HuH-7 (cell line): ENCODE data around the gene NEK7.
"Not testable (repeated sequence)": the region's sequence is repeated elsewhere in the genome, so short reads cannot be mapped to it uniquely, and the experiment has no call there.

Source experiments
- DNase-seq: peaks from one replicate; pipeline ENCODE4 v3.0.0; 2011; ENCODE audit warnings: low spot score

The NEK7 gene

DNA sequence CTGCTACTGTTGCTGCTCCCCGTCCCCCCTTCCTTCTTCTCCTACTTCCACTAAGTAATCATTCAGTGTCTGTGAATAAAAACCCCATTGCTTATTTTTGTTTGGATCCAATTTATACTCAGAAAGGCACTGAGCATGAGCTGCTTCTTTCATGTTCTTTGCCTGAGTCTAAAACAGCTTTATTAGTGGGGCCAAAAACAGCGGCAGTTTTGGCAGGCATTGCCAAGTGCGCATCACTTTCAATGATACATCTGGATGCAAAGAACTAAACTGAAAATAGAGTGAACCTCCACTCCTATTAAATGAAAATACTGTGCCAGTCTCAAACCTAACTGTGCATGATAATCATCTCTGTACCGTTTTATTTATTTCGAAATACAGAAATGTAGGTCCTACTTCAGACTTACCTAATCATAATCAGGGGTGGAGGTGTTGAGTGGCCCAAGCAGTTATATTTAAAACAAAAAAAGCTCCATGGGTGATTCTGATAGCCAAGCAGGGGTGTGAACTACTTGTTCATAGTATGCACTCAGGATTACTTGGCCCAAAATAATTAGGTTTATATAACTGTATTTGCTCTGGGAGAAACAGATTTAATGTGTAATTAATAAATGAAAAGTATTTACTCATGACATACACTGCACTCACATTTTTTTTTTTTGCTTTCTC is 48.4 kb downstream of the NEK7 start:
- no peak for DNase-seq

DNA sequence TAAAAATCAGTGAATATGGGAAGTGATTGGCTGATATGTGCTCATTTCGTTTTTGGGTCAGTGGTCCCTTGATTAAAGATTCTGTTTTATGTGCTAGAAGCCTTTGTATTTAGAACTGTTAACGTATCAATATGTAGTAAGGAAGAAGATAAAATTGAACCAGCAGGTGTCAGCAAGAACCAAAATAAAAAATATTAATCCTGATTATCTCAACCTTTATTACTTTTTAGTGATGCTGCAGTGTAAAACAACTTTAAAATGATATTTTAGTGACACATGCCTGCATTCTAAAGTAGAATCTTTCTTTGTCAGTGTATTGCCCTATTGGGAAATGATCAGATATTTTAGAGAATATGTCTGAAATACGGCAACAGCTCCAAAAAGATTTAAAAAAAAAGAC is 49.5 kb downstream of the NEK7 start:
- DNase-seq: no peak

DNA sequence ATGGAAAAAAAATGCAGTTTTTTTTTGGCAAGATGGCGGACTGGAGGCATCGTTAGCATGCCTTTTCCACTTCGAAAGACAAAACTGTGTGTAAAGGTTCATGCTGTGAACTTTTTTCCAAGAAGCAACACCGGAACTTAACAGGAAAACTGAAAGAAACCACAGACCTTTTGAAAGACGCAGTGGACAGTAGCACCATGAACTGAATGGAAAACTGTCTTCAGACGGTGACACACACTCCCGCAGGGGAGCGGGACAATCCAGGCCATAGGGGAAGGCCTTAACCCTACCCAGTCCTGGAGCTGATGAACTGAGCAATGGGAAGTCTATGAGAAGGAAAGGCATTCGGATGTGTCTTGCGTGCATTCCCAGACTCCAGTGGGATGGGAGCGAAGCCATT is 54.9 kb downstream of the NEK7 start:
- no peak for DNase-seq

DNA sequence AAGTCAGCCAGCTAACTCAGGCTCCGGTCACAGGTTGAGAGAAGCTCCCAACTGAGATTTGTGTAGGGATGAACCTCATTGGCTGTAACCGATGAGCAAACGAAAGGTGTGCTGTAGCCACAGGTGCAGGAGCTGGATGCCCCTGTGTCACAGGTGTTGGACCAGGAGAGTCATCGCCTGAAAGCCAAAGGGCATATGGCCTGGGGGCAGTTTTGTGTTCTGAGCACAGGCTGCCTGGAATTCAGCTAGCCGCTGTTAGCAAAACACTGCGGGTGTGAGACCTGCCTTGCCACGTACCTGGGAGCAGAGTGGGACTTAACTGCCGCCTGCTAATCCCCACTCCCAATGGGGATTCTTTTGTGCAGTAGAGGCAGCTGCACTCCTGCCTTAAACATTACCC is 55.3 kb downstream of the NEK7 start:
- no peak for DNase-seq

DNA sequence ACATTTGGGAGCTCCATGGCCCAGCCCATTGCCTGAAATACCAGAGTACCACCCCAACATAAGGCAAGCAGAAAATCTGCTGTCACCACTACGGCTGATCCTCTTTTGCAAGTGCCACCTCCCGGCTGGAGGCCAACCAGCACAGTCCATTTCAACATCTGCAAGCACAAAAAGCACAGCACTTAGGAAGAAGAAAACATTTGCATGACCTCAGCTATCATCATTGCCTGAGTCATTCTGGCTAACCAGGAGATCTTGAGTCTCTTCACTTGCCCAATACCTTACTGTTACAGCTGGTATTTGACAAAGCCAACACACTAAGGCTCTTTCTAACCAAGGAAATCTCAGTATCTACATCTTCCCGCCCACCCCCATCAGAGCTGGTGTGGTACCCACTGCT is 55.9 kb downstream of the NEK7 start:
- no peak for DNase-seq

DNA sequence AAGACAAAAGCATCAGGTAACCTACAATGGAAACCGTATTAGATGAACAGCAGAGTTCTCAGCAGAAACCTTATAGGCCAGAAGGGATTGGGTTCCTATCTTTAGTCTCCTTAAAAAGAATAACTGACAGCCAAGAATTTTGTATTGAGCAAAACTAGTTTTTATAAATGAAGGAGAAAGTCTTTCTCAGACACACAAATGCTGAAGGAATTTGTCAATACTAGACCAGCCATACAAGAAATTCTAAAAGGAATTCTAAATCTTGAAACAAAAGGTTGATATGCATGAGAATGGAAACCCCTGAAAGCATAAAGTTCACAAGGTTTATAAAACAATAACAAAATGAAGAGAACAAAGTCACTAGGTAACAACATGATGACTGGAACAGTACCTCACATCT is 58.1 kb downstream of the NEK7 start:
- no peak for DNase-seq

DNA sequence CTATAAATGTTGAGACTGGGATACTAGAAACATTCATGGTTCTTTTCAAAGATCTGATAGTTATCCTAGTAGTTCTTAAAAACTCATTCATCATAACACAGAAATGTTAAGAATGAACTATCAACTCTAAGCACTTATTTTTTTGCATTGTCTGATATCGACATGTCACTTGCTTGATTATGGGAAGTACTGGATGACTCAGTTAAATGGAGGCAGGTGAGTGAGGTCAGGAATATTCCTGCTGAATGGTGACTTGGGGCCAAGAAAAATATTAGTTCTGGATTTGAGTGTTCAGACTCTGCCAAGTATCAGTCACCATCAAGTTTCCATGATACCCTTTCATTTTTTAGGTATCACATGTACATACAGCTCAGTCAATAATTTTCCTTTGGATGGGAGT is 63.6 kb downstream of the NEK7 start:
- no peak for DNase-seq

DNA sequence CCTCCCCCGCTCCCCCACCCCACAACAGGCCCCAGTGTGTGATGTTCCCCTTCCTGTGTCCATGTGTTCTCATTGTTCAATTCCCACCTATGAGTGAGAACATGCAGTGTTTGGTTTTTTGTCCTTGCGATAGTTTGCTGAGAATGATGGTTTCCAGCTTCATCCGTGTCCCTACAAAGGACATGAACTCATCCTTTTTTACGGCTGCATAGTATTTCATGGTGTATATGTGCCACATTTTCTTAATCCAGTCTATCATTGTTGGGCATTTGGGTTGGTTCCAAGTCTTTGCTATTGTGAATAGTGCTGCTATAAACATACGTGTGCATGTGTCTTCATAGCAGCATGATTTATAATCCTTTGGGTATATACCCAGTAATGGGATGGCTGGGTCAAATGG is 70.2 kb downstream of the NEK7 start:
- DNase-seq: not testable (repeated sequence)

- DNase-seq: not testable (repeated sequence)
These were observed 70.7 kb downstream of the NEK7 start for GRCh38 chr1:198227454-198227853.

DNA sequence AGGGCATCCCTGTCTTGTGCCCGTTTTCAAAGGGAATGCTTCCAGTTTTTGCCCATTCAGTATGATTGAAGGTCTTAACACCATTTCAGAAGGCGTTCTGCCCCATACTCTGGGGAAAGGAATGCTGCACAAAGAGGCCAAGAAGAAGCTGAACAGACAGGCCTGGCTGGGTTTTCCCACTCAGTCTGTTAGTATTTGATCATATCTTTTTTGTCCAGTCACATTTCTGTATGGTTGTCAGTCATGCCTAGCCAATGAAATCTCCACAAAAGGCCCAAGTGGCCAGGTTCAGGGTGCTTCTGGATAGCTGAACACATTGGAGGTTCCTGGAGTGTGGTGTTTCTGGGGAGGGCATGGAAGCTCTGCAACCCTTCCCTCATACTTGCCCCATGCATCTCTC is 72.1 kb downstream of the NEK7 start:
- DNase-seq: no peak

GRCh38 chr1:198231779-198232178 is 75.0 kb downstream of the NEK7 start:
- DNase-seq: no peak

- no peak for DNase-seq
These were observed 75.6 kb downstream of the NEK7 start for GRCh38 chr1:198232378-198232777.

DNA sequence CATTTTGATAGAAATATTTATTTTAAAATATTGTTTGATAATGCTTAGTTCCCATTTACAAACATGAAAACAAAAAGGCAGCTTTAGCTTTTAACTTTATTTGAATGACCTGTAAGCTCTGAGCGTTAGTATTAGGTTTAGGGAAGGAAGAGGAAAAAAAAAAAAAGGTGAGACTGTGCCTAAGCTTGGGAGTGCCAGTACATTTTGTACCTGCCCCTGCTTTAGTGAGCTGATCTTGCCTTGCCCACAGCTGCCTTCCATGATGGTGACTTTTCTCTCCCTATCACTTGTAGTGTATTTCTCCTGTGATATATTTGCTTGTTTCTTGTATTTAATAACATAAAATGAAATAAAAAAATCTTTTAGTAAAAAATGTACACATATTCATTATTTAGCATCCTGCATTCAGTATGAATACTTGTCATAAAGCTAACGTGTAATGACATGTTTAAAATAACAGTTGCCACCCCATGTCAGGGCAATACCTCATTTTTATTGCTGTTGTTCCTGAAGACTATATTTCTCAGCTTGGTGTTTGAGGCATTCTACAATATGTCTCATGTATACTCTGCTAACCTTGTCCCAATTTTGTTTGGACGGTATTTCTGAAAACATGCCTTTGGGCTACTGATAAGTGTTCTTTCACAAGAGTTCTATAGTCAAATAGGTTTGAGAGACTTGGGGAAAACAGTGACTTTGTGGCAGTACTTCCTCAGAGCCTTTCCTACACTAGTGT is 76.3 kb downstream of the NEK7 start:
- no peak for DNase-seq

DNA sequence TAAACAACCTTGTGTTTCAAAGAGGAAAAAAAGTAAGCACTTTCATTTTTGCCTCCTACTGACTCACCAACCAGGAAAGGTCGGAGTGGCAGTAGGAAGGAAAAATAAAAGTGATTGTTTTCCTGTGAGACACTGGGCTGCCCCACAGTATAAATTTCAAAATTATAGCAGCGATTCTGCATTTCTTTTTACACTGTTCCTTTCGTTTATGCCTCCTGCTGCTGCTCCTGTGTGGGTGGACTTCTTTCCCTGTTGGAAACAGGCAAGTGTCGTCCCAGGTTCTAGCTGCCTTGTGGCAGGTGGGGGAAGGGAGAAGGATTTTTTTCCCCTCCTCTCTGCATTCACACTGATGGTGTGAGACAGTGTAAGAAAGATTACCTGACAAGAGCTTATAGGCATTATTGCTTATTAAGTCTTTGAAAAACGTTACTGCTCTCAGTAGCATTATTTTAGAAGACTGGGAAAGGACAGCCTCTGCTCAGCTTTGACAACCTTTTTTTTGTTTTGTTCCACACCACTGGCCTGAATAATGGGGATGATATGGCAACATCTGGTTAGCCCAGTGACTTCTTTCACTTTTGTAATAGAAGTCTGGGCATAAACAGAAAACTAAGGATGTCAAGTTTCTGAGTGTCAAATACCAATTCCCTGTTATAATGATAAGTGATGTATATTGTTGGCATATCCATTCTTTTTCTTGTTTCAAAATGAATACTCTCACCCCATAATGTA is 77.9 kb downstream of the NEK7 start:
- DNase-seq: no peak

GRCh38 chr1:198238121-198238520 is 81.3 kb downstream of the NEK7 start:
- no peak for DNase-seq

- no peak for DNase-seq
These were observed 84.8 kb downstream of the NEK7 start for GRCh38 chr1:198241553-198241952.

GRCh38 chr1:198244772-198245171 is 88.0 kb downstream of the NEK7 start:
- no peak for DNase-seq

DNA sequence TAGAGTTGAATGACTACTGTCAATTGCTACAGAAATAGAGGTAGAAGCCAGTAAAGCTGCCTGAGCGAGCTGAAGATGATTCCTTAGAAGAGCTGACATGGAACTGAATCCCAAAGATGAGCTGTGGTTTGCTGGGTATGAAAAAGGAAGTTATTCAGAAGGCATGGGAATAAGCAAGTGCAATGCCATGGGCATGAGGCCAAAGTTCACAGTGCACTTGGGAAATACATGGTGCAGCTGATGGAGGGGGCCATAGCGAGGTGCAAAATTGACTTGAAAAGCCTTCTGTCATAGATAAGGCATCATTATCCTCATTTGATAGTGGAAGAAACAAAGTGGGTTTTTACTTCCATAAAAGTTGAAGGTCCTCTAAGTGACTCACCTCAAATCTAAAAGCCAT is 88.6 kb downstream of the NEK7 start:
- no peak for DNase-seq

DNA sequence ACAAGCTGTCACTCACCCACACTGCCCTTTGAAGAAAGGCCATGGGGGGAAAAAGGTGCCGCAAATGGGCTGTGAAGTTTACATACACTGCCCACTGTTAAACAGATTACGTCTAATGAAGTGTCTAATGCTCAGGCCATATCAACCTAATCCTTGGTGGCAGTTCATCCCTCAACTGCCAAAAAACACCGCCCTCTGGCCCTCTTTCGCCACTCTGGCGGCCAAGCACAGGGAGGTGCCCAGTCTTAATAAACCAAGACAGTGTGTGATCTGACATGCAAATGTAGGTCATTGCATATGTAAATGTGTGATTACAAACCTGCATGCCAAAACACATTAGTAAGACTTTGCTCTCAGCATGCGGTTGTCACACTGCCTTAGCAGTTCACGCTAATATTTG is 89.5 kb downstream of the NEK7 start:
- DNase-seq: no peak

GRCh38 chr1:198253259-198253658 is 96.5 kb downstream of the NEK7 start:
- no peak for DNase-seq

GRCh38 chr1:198253668-198254067 is 96.9 kb downstream of the NEK7 start:
- DNase-seq: no peak

GRCh38 chr1:198254521-198254920 is 97.7 kb downstream of the NEK7 start:
- DNase-seq: no peak

DNA sequence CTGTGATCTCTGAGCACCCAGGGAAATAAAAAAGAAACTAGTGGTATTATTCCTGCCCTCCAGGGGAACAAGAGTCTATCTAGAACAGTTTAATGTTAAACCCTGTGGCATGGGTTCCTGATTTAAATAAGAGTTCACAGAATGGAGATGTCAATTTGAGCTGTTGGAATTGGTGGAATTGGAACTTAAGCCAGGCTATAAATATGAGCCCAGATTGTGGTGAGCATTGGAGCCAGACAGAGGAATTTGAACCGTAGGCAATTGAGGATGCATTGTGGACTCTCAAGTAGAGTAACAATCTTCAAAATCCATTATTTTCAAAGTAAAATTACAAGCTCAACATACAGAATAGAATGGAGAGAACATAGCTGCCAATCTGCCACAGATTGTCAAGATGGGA is 98.2 kb downstream of the NEK7 start:
- DNase-seq: no peak
